Spinal cord (tissue), 10 donors: ENCODE results near the gene RBM28. TPM values are rescaled to one million over a fixed set of nuclear protein-coding genes. Genes with fewer than 3 reads are reported as not detected.

Experiments
- DNase-seq, 6 donors: peaks; one replicate each; pipeline versions ENCODE4 v3.0.0 to v3.0.0-alpha.2; 2013 to 2015; ENCODE audit warnings: low spot score in 6 of 6, low read depth in 4 of 6
- H3K27ac ChIP-seq: one replicate; pipeline ENCODE4 v1.5.1; 2013; ENCODE audit warnings: low read depth, low read length, control low read depth
- H3K27me3 ChIP-seq: one replicate; pipeline ENCODE4 v1.6.1; 2013; ENCODE audit warnings: low read length; ENCODE audit not compliant: control insufficient read depth, insufficient read depth
- H3K36me3 ChIP-seq: one replicate; pipeline ENCODE4 v1.6.1; 2013; ENCODE audit warnings: low read length; ENCODE audit not compliant: control insufficient read depth, insufficient read depth
- H3K4me1 ChIP-seq: one replicate; pipeline ENCODE4 v1.6.1; 2013; ENCODE audit warnings: low read length; ENCODE audit not compliant: control insufficient read depth, insufficient read depth
- H3K4me3 ChIP-seq: one replicate; pipeline ENCODE4 v1.5.1; 2013; ENCODE audit warnings: low read depth, low read length, control low read depth
- H3K9me3 ChIP-seq: one replicate; pipeline ENCODE4 v1.6.1; 2013; ENCODE audit warnings: low read length; ENCODE audit not compliant: control insufficient read depth, insufficient read depth
- WGBS: methylation state at CpG from one replicate; pipeline ENCODE4 v1.1.5; 2013; ENCODE audit warnings: missing lambda C conversion rate; ENCODE audit not compliant: insufficient coverage; 5-methylcytosine and 5-hydroxymethylcytosine counted together
- polyA plus RNA-seq, 2 donors: library from polyadenylated mRNA; unstranded; fragments of 120-200 nt; gene quantifications; one replicate each; pipeline ENCODE4 v1.2.1, GENCODE V29; 2013; ENCODE audit not compliant: insufficient read length in 2 of 2
- total RNA-seq, 2 donors: library from RNA; depleted of rRNA in 1 of 2; stranded (reverse); fragments of 120-200 nt in 1 of 2; fragments of >200 nt in 1 of 2; gene quantifications; one replicate each; pipeline versions ENCODE4 v1.2.3 to v1.2.4, GENCODE V29; 2013 to 2014
- donor health status: healthy.

The RBM28 gene
- total and polyA plus RNA-seq, 4 donors, result 15.4 to 48.8 (median 36.6) TPM

DNA sequence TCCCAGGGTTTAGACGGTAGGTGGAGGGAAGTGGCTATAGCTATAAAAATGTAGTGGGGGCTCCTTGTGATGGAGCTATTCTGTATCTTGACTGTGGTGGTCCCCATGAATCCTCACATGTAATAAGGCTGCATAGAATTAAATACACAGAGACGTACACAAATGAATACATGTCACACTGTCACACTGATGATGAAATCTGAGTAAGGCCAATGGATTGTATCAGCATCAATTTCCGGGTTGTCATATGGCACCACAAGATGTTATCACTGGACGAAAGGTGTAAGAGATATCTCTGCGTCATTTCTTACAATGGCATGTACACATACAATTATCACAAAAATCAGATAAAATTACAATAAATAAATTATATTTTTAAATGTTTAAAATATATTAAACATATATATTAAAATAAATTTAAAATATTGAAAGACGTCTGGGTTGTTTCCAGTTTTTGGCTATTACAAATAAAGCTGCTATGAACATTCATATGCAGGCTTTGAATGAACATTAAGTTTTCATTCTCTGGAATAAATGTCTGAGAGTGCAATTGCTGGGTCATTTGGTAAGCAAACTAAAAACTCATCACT, 64.5 kb downstream of the RBM28 start:
- no peaks in the 10 kb centered on the region for H3K9me3 ChIP-seq
- no peak for DNase-seq
- no CpG with 5 or more reads among the region's 6 CpGs for WGBS
- H3K36me3 ChIP-seq, result peaks cover 11% of the 10 kb centered on the region
- no peak overlapping the region for H3K4me3 ChIP-seq
- no peak overlapping the region for H3K27ac ChIP-seq
- peaks cover 6% of the 10 kb centered on the region for H3K4me1 ChIP-seq
- no peaks in the 10 kb centered on the region for H3K27me3 ChIP-seq

DNA sequence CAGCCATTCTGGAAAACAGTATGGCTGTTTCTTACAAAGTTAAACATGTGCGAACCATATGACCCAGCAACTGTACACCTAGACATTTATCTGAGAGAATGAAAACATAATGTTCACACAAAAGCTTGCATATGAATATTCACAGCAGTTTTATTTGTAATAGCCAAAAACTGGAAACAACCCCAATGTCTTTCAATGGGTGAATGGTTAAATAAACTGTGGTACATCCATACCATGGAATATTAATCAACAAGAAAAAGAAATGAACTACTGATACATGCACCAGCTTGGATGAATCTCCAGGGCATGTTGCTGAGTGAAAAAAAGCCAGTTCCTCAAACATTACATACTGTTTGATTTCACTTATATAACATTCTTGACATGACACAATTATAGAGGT, 65.3 kb downstream of the RBM28 start:
- no peak for DNase-seq
- H3K9me3 ChIP-seq, result no peaks in the 10 kb centered on the region
- WGBS, result no CpG with 5 or more reads among the region's 1 CpG
- peaks cover 6% of the 10 kb centered on the region for H3K4me1 ChIP-seq
- H3K36me3 ChIP-seq, result peaks cover 8% of the 10 kb centered on the region
- H3K27ac ChIP-seq, result no peak overlapping the region
- no peak overlapping the region for H3K4me3 ChIP-seq
- H3K27me3 ChIP-seq, result no peaks in the 10 kb centered on the region

DNA sequence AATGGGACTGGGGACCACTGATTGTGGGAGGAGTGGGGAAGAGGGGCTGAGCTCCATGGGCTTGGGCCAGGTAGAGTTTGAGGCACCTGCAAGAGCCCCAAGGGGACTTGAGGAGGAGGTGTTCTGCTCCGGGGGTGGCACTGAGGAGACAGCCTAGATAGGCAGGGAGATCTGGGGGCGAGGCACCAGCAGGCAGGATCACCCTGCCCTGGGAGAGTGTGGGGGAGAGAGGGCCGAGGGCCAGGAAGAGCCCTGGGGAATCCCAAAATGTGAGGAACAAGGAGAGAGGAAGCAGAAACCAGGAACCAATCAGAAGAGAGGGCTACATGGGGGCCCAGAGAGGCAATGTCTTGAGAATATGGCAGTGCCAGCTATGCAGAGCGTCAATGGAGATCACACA, 68.0 kb downstream of the RBM28 start:
- WGBS, result 90% methylated on average over 4 of the region's 4 CpGs
- peaks cover 5% of the 10 kb centered on the region for H3K36me3 ChIP-seq
- no peak overlapping the region for H3K27ac ChIP-seq
- no peak for DNase-seq
- no peak overlapping the region for H3K4me3 ChIP-seq
- no peaks in the 10 kb centered on the region for H3K9me3 ChIP-seq
- H3K27me3 ChIP-seq, result peaks cover 16% of the 10 kb centered on the region
- H3K4me1 ChIP-seq, result peaks cover 17% of the 10 kb centered on the region

DNA sequence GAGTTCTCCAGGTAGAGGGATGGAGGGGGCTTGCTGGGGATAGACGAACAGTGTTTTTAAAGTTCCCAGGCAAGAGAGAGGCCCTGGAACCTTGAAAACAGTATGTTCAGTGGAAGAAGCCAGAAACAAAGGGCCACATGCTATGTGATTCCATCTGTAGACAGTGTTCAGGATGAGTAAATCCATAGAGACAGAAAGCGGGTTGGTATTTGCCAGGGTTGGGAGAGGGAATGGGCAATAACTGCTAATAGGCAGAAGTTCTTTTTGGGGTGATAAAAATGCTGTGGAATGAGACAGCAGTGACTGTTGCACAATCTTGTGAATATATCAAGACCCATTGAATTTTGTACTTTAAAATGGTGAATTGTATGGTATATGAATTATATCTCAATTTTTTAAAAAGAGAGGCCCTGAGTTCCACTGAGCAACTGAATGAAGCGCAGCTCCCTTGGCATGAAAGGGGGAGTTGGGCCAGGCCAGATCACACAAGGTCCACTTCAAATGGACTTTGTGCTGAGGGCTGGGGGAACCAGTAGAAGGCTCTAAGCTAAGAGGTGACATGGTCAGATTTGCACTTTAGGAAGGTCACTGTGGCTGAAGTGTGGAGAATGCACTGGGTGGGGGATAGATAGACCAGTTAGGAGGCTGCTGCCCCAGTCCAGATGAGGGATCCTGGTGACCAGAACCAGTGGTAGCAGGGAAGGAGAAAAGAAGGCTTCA, 68.7 kb downstream of the RBM28 start:
- peaks cover 16% of the 10 kb centered on the region for H3K27me3 ChIP-seq
- no peak overlapping the region for H3K27ac ChIP-seq
- H3K36me3 ChIP-seq, result peaks cover 5% of the 10 kb centered on the region
- WGBS, result 55% methylated on average over 3 of the region's 3 CpGs
- no peak overlapping the region for H3K4me3 ChIP-seq
- no peaks in the 10 kb centered on the region for H3K9me3 ChIP-seq
- no peak for DNase-seq
- peaks cover 20% of the 10 kb centered on the region for H3K4me1 ChIP-seq

DNA sequence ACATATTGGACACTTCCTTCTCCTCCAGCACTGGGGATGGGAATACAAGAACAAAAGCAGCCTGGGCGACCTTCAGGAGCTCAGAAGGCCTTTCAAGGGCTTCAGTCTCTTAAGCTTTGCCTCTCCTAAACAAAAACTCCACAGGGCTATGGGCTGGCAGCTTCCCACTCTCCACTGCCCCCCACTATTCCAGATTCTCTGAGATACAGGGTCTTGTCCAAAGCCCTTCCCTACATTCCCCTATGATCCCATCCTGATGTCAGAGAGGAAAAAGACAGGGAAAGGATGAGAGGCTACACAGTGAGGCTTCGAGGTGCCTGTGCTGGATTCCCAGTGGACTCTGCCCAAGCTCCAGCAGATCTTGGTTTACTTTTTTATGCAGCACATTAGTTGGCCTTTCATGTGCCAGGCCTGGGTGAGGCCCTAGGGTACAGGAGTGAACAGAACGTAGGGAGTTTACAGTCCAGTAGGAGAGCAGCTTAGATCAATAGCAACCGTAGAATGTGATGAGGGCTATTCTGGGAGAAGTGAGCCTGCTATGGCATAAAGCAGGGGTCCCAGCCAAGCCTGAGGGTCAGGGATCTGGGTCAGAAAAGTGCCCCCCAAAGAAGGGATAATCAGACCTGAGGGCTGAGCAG, 69.3 kb downstream of the RBM28 start:
- Histone ChIP-seq H3K36me3 (peaks cover 5% of the 10 kb centered on the region), H3K27me3 (peaks cover 16% of the 10 kb centered on the region), H3K27ac (no peak overlapping the region), H3K4me1 (peaks cover 20% of the 10 kb centered on the region), H3K4me3 (no peak overlapping the region), H3K9me3 (no peaks in the 10 kb centered on the region)
- 74% methylated on average over 4 of the region's 4 CpGs for WGBS
- no peak for DNase-seq

DNA sequence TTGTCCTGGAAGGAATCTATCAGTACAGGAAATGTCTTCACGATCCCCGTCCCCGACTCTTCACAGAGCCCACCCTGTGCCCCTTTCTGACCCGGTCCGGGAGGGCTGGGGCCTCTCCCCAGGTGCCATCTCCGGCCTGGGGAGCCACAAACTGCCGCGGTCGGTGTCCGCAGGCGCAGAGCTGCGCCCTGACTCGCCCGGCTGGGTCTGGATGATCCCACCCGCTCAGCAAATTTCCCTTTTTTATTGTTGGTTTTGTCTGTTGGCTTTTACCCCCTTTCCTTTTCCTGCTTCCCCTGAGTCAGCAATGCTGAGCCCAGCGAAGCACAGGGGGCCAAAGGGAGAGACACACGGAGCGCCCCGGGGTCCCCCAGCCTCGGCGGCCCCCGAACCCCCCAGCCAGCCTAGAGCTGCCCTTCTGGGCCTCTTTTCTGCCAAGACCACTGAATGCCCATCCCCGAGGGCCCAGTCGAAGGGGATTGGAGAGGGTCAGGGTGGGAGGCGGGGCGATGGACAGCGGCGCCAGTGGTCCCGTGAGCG, 71.7 kb downstream of the RBM28 start:
- no peaks in the 10 kb centered on the region for H3K9me3 ChIP-seq
- H3K4me3 ChIP-seq, result peak overlapping the region; percentile 40
- H3K36me3 ChIP-seq, result peaks cover 5% of the 10 kb centered on the region
- peaks cover 16% of the 10 kb centered on the region for H3K27me3 ChIP-seq
- no peak for DNase-seq
- no peak overlapping the region for H3K27ac ChIP-seq
- peaks cover 34% of the 10 kb centered on the region for H3K4me1 ChIP-seq
- 19% methylated on average over 11 of the region's 30 CpGs for WGBS

DNA sequence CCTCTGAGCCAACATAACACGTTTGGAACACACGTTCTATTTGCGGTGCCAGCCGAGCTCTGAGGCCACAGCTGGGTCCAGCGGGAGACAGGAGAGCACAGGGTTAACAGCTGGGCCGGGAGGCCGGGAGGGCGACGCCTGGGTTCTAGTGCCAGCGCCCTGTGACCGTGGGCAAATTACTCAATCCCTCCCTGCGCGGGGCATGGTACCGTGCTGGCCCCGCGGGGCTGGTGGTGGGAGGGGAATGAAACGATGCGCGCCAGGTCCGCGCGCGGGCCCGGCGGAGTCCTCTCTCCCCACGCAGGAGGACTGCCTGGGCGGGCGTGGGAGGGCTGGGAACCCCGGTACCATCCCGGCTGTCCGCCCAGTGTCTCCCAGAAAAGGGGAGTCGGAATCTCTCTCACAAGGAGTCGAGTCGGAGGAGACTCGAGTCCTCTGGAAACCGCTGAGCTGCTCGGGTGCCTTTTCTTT, 72.2 kb downstream of the RBM28 start:
- DNase-seq, result peak in 2 of 6 donors; percentile 46 to 64
- Histone ChIP-seq H3K36me3 (peaks cover 5% of the 10 kb centered on the region), H3K9me3 (no peaks in the 10 kb centered on the region), H3K4me3 (peak overlapping the region; percentile 40), H3K27ac (no peak overlapping the region), H3K27me3 (peaks cover 16% of the 10 kb centered on the region), H3K4me1 (peaks cover 39% of the 10 kb centered on the region)
- 13% methylated on average over 35 of the region's 37 CpGs for WGBS

DNA sequence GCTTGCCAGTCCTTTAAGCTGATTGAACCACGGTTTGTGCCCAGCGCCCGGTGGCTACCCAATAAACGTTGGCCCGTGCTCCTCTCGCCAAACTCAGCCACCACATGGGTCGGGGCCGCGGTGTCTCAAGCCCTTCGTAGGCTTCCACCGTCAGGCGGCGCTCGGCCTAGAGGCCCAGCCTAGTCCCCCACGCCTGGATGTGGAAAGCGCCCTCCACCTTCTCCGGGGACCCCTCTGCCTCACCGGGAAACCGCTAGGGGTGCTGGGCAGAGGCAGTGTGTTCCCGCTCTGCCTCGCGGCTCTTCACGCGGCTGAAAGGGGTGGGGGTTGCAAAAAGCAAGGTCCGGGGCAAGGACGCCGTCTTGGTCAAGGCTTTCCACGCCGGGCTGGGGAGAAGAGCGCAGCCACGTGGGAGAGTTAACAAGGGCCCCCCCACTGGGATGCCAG, 72.9 kb downstream of the RBM28 start:
- 22% methylated on average over 31 of the region's 31 CpGs for WGBS
- no peak overlapping the region for H3K27ac ChIP-seq
- no peak overlapping the region for H3K4me3 ChIP-seq
- DNase-seq, result peak in 2 of 6 donors; percentile 50 to 57
- no peaks in the 10 kb centered on the region for H3K9me3 ChIP-seq
- H3K27me3 ChIP-seq, result peaks cover 16% of the 10 kb centered on the region
- H3K36me3 ChIP-seq, result peaks cover 5% of the 10 kb centered on the region
- H3K4me1 ChIP-seq, result peaks cover 43% of the 10 kb centered on the region

DNA sequence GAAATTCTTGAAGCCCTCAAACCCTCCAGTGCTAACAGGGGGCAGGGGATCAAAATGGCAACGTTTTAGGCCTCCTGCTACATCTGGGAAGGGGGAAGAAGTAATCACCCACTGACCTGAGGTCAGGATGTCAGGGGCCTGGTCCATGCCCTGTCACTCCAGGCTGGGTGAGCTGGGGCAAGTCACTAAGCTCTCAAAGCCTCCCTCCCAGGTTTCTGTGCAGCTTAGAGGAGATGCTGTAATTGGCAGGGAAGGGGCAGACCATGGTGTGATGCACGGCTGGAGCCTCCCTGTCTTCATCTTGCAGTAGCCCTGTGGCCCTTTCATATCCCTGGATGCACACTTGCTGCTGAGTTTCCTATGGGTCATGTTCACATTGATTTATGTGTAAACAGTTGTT, 75.5 kb downstream of the RBM28 start:
- H3K9me3 ChIP-seq, result no peaks in the 10 kb centered on the region
- DNase-seq, result no peak
- no peaks in the 10 kb centered on the region for H3K36me3 ChIP-seq
- peaks cover 16% of the 10 kb centered on the region for H3K27me3 ChIP-seq
- no peak overlapping the region for H3K4me3 ChIP-seq
- no CpG with 5 or more reads among the region's 2 CpGs for WGBS
- H3K27ac ChIP-seq, result peak overlapping the region; percentile 89
- peaks cover 49% of the 10 kb centered on the region for H3K4me1 ChIP-seq
